ENCODE measurements around the gene POU6F2. TPM values are rescaled to one million over a fixed set of nuclear protein-coding genes. Genes with fewer than 3 reads are reported as not detected.

POU6F2 gene
- total and polyA plus RNA-seq, 5 donors: 0.81 to 3.4 (median 2.9) TPM

DNA sequence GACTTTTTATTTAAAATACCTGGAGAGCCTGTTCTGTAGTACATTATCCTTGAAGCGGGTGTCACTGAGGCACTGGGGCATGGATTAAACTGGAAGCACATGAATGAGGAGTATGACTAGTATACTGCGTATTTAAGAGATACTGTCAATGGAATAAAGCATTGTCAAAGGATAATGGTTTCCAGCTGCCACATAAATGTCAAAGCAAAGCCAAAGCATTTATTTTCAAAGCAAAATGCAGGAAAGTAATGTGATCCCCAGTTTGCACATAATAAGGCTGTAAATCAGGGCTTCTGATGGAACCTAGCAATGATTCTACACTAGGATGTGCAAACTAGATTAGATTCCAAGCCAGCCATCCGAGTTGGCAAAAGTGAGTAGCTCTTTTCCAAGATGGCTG, 240.1 kb downstream of the POU6F2 start:
- WGBS: 67% methylated on average over 3 of the region's 3 CpGs
- Histone ChIP-seq H3K27me3 (ENCODE audit: control insufficient read depth, insufficient read depth) (no peaks in the 10 kb centered on the region), H3K4me3 (ENCODE audit: low read length) (no peak overlapping the region), H3K4me1 (ENCODE audit: control insufficient read depth, insufficient read depth, low read length) (no peaks in the 10 kb centered on the region), H3K27ac (ENCODE audit: low read length) (no peak overlapping the region), H3K9me3 (ENCODE audit: control insufficient read depth, low read length) (no peaks in the 10 kb centered on the region)
- intact Hi-C loops (cut with DNase I): no loop called here
- DNase-seq: no peak
- no peak for ATAC-seq

DNA sequence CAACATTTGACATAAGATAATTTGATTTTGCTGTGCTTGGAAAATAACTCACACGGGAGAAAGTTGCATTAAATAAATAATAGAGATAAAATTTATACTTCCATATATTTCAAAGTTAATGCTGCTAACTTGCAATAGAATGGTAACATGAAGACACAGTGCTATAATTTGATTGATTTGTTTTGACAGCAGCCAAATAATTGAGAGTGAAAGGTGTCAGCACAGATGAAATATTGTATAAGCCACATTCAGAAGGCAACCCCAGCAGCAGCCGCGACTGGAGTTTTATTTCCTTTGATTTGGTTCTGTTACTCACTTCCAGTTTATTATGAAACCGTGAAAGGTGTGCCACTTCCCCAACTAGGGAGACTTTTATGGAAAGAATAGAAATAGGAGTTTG, 242.2 kb downstream of the POU6F2 start:
- WGBS: 81% methylated on average over 4 of the region's 4 CpGs
- Histone ChIP-seq H3K9me3 (ENCODE audit: control insufficient read depth, low read length) (no peaks in the 10 kb centered on the region), H3K27ac (ENCODE audit: low read length) (no peak overlapping the region), H3K27me3 (ENCODE audit: control insufficient read depth, insufficient read depth) (no peaks in the 10 kb centered on the region), H3K4me3 (ENCODE audit: low read length) (no peak overlapping the region), H3K4me1 (ENCODE audit: control insufficient read depth, insufficient read depth, low read length) (no peaks in the 10 kb centered on the region)
- intact Hi-C loops (cut with DNase I): no loop called here
- ATAC-seq: no peak
- no peak for DNase-seq

DNA sequence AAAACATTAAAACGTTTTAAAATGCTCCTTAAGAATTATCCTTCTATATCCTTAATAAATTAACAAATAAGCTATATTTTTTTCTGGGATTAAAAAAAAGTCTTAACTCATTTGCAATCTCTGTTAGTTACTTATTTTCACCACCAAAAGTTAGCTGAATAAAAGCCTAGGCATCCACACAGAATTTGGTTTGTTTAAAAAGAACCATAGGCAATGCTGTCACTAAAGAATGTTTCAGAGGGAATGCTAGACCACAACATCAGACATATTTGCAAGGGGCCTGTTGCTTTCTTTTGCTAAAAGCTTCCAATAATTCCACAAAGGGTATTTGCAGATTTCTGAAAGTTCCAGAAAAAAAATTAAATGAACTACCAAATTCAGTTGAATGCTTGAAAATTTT, 244.2 kb downstream of the POU6F2 start:
- Histone ChIP-seq H3K4me1 (ENCODE audit: control insufficient read depth, insufficient read depth, low read length) (no peaks in the 10 kb centered on the region), H3K27me3 (ENCODE audit: control insufficient read depth, insufficient read depth) (no peaks in the 10 kb centered on the region), H3K4me3 (ENCODE audit: low read length) (no peak overlapping the region), H3K9me3 (ENCODE audit: control insufficient read depth, low read length) (no peaks in the 10 kb centered on the region), H3K27ac (ENCODE audit: low read length) (no peak overlapping the region)
- DNase-seq (no peak), ATAC-seq (no peak)
- WGBS: 63% methylated on average over 1 of the region's 1 CpG
- intact Hi-C loops (cut with DNase I): no loop called here

DNA sequence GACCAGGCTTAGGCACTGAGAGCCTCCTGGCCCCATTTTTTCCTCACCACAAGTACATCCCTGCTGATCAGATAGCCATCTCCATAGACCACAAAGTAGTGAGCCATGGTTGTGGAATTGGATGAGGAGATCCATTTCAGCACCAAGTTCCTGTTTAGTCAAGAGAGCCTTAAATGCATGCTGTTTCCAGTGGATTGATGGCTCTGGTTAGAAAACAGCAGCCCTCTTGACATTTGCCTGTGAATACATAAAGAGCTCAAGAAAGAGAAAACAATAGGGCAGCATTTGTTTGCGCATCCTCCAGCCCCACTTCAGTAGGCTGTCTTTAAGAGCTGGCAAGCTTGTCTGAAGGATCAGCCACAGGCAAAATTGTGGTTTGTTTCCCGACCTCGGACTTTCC, 251.2 kb downstream of the POU6F2 start:
- no peak overlapping the region for H3K27ac ChIP-seq (ENCODE audit: low read length)
- no peaks in the 10 kb centered on the region for H3K27me3 ChIP-seq (ENCODE audit: control insufficient read depth, insufficient read depth)
- no peak for ATAC-seq
- H3K4me1 ChIP-seq (ENCODE audit: control insufficient read depth, insufficient read depth, low read length): peaks cover 2% of the 10 kb centered on the region
- intact Hi-C loops (cut with DNase I): no loop called here
- no peaks in the 10 kb centered on the region for H3K9me3 ChIP-seq (ENCODE audit: control insufficient read depth, low read length)
- DNase-seq: no peak
- WGBS: 64% methylated on average over 3 of the region's 3 CpGs
- no peak overlapping the region for H3K4me3 ChIP-seq (ENCODE audit: low read length)

DNA sequence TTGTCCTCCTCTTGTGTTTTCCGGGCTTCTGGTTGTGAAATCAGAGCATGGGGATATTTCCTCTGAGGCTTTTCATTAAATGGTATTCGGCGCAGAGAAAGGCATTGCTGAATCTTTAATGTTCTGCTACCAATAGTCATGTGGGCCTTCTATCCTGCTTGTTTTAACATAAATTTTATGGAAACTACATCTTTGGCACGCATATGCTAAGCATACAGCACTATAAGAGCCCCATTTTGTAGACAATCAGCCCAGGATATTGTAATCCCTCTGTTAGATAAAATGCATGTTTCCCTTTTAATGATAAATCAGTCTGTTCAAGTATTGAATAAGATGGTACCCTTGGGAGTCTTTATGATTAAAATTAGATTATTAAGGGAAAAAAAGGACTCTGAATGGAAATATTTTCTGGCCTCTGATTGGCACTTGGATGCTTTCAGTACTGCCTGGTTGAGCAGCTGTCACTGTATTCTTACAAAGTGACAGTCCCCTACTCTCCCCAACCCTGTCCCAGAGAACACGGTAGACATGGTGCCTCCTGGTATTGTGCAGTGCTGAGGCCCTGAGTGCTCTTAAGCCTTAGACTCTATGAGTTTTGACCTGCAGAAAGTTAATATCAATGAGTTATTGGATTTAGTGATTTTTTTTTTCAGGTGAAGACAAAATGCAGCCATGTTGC, 256.3 kb downstream of the POU6F2 start:
- H3K27me3 ChIP-seq (ENCODE audit: control insufficient read depth, insufficient read depth): no peaks in the 10 kb centered on the region
- H3K4me3 ChIP-seq (ENCODE audit: low read length): no peak overlapping the region
- no peak overlapping the region for H3K27ac ChIP-seq (ENCODE audit: low read length)
- ATAC-seq: no peak
- DNase-seq: no peak
- H3K9me3 ChIP-seq (ENCODE audit: control insufficient read depth, low read length): no peaks in the 10 kb centered on the region
- intact Hi-C loops (cut with DNase I): no loop called here
- no peaks in the 10 kb centered on the region for H3K4me1 ChIP-seq (ENCODE audit: control insufficient read depth, insufficient read depth, low read length)
- WGBS: 82% methylated on average over 5 of the region's 5 CpGs

DNA sequence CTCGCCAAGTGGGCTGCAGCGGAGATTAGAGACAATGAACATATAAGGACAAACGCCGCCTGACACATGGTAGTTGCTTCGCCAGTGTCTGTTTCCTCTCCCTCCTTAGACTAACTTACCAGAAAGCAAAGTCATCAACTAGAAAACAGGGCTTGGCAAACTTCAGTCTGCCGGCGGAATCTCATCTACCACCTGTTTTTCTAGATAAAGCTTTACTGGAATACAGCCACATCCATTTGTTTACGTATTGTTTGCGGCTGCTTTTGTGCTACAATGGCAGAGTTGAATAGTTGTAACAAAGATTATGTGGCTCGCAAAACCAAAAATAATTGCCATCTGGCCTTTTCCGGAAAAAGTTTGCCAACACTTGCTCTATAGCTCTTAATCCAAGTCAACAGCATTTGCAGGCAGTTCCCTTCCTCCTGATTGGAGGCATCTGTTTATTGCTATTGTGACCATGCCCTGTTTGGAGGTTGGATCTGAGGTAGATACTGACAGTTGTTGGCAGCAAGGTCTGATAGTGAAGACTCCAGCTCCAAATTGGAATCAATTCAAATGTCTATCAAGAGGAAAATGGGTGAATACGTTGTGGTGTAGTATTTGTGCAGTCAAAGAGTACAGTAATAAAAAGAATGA, 260.6 kb downstream of the POU6F2 start:
- ATAC-seq (no peak), DNase-seq (no peak)
- Histone ChIP-seq H3K27me3 (ENCODE audit: control insufficient read depth, insufficient read depth) (no peaks in the 10 kb centered on the region), H3K4me3 (ENCODE audit: low read length) (no peak overlapping the region), H3K4me1 (ENCODE audit: control insufficient read depth, insufficient read depth, low read length) (peaks cover 1% of the 10 kb centered on the region), H3K27ac (ENCODE audit: low read length) (no peak overlapping the region), H3K9me3 (ENCODE audit: control insufficient read depth, low read length) (no peaks in the 10 kb centered on the region)
- 72% methylated on average over 12 of the region's 12 CpGs for WGBS
- intact Hi-C loops (cut with DNase I): no loop called here

DNA sequence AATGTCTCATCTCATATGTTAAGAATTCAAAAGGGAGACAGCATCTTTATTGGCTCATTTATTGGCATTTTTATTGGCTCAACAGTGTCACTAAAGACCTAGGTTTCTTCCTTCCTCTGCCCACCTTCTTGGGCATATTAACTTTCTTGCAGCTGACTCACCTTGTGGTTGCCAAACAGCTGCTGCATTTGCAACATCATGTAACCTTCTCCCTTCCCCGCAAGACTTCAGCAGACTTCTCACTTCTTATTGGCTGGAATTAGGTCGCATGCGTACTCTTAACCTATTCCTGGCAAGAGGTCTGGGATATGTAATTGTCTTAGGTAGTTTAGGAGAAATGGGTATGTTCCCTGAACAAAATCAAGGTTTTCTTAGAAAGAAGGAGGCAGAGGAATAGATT, 263.2 kb downstream of the POU6F2 start:
- Histone ChIP-seq H3K9me3 (ENCODE audit: control insufficient read depth, low read length) (no peaks in the 10 kb centered on the region), H3K4me1 (ENCODE audit: control insufficient read depth, insufficient read depth, low read length) (peaks cover 1% of the 10 kb centered on the region), H3K27ac (ENCODE audit: low read length) (no peak overlapping the region), H3K27me3 (ENCODE audit: control insufficient read depth, insufficient read depth) (no peaks in the 10 kb centered on the region), H3K4me3 (ENCODE audit: low read length) (no peak overlapping the region)
- DNase-seq (no peak), ATAC-seq (no peak)
- WGBS: 77% methylated on average over 3 of the region's 3 CpGs
- intact Hi-C loops (cut with DNase I): no loop called here

DNA sequence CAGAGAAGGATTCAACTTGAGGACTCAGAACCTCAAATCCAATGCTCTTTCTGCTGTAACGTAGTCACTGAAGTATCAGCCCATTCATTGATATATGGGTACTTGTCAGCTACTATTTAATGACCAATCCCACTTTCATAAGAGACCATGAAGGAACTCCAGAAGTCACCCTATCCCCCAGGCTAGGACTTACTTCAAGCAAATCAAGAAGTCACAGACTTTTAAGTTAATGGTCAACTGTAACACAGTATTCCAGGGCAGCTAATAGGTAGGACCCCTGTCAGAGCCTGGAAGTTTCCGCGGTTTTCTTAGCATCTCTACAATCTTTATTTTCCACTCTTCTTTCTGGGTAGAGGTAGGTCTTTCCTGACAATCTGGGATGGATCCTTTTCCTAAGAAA, 269.9 kb downstream of the POU6F2 start:
- DNase-seq (no peak), ATAC-seq (no peak)
- H3K27me3 ChIP-seq (ENCODE audit: control insufficient read depth, insufficient read depth): no peaks in the 10 kb centered on the region
- no peaks in the 10 kb centered on the region for H3K9me3 ChIP-seq (ENCODE audit: control insufficient read depth, low read length)
- peaks cover 1% of the 10 kb centered on the region for H3K4me1 ChIP-seq (ENCODE audit: control insufficient read depth, insufficient read depth, low read length)
- intact Hi-C loops (cut with DNase I): no loop called here
- no peak overlapping the region for H3K27ac ChIP-seq (ENCODE audit: low read length)
- H3K4me3 ChIP-seq (ENCODE audit: low read length): no peak overlapping the region
- 86% methylated on average over 3 of the region's 3 CpGs for WGBS

DNA sequence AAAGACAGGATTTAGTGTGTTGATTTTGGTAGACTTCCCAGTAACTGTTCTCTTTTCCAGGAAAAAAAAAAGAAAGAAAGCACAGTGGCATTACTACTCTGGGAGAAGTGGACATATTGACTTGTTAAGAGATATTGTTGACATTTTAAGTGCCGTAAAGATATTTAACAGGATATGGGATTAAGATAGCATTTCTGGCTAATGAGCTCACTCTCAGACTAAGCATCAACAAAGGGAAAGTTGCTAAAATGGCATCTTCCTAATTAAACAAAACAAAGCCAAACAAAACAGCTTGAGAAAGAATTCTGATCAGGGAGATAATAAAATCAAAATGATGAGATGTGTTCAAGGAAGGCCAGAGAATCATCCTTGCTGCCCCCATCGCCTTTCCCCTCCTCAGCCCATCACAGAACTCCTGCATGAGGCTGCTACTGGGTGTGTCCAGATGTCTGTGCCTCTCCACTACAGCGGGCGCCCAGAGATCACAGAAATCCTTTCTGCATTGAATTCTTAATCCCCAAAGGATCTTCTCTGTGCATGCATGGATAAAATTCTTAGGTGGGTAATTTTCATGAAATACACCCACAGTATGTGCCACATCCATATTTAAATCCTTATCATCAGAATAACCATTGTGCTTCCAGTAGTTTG, 270.5 kb downstream of the POU6F2 start:
- no peak overlapping the region for H3K27ac ChIP-seq (ENCODE audit: low read length)
- H3K4me1 ChIP-seq (ENCODE audit: control insufficient read depth, insufficient read depth, low read length): peaks cover 1% of the 10 kb centered on the region
- WGBS: 59% methylated on average over 4 of the region's 4 CpGs
- no peak for ATAC-seq
- H3K4me3 ChIP-seq (ENCODE audit: low read length): no peak overlapping the region
- intact Hi-C loops (cut with DNase I): no loop called here
- no peaks in the 10 kb centered on the region for H3K27me3 ChIP-seq (ENCODE audit: control insufficient read depth, insufficient read depth)
- H3K9me3 ChIP-seq (ENCODE audit: control insufficient read depth, low read length): no peaks in the 10 kb centered on the region
- DNase-seq: no peak

DNA sequence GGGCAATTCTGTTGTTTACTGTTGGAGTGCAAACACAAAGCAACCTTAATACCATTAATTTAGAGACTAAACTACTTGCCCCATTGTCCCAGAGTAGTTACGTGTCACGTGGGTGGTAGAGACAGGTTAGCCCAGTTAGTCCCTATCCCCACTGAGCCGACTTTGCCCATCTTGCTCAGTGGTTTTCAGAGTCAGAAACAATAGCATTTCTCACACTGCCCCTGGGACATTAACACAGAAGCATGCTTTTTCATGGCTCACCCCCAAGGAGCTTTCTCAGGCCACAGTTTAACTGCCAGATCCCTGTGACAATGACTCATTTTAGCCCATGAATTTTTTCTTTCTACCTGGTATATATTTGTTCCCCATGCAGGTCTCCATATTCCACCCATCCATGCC, 271.0 kb downstream of the POU6F2 start:
- WGBS: 79% methylated on average over 3 of the region's 3 CpGs
- no peak overlapping the region for H3K4me3 ChIP-seq (ENCODE audit: low read length)
- DNase-seq: no peak
- no peak overlapping the region for H3K27ac ChIP-seq (ENCODE audit: low read length)
- no peaks in the 10 kb centered on the region for H3K4me1 ChIP-seq (ENCODE audit: control insufficient read depth, insufficient read depth, low read length)
- no peak for ATAC-seq
- H3K9me3 ChIP-seq (ENCODE audit: control insufficient read depth, low read length): no peaks in the 10 kb centered on the region
- intact Hi-C loops (cut with DNase I): no loop called here
- no peaks in the 10 kb centered on the region for H3K27me3 ChIP-seq (ENCODE audit: control insufficient read depth, insufficient read depth)

DNA sequence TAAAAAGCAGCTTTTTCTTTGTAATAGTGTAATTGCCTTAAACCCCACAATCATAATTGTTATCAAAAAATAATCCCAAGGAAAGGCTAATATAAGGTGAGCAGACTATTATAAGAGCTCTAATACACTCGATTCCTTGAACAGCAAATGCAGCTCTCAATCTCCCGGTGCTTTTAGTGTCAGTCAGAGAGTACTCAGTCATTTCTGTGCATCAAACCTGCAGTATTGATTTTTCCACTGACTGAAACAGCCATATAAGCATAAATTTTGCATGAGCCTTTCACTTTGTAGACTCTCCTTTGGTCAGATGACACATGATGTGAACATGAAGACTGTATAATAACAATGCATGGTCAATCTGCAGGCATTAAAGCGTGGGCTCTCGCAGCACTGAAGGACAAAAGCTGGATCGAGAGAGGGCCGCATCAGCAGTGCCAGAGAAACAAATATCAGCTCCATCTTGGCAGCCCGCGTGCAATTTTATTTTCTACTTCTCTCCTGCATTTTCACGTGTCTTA, 272.0 kb downstream of the POU6F2 start:
- ATAC-seq: no peak
- H3K9me3 ChIP-seq (ENCODE audit: control insufficient read depth, low read length): no peaks in the 10 kb centered on the region
- intact Hi-C loops (cut with DNase I): no loop called here
- WGBS: 88% methylated on average over 9 of the region's 9 CpGs
- no peak overlapping the region for H3K4me3 ChIP-seq (ENCODE audit: low read length)
- H3K4me1 ChIP-seq (ENCODE audit: control insufficient read depth, insufficient read depth, low read length): no peaks in the 10 kb centered on the region
- DNase-seq: no peak
- no peaks in the 10 kb centered on the region for H3K27me3 ChIP-seq (ENCODE audit: control insufficient read depth, insufficient read depth)
- H3K27ac ChIP-seq (ENCODE audit: low read length): no peak overlapping the region

Data from right cardiac atrium (tissue), 5 donors.